H1 (cell line): Measurements from ENCODE around the gene SEC14L6. TPM values are rescaled to one million over a fixed set of nuclear protein-coding genes. Genes with fewer than 3 reads are reported as not detected.

Experiments
- CTCF ChIA-PET: fragments of 300-600 bp; sonication (Branson Sonifier 250); formaldehyde crosslinking; loops from one replicate; lab custom pipeline; 2021; ENCODE audit not compliant: partially characterized antibody; lab: Charles Lee
- POLR2A ChIA-PET: fragments of 300-600 bp; sonication (Branson Sonifier 250); formaldehyde crosslinking; loops from one replicate; lab custom pipeline; 2021; ENCODE audit warnings: inconsistent platforms; ENCODE audit not compliant: partially characterized antibody; lab: Charles Lee
- DNase-seq, 2 experiments: peaks; one replicate each; pipeline versions ENCODE4 v3.0.0 to v3.0.0-alpha.2; 2010 to 2022; ENCODE audit warnings: low spot score in 2 of 2, low read depth in 1 of 2, mixed read lengths in 1 of 2
- FAIRE-seq: peaks from 2 replicates; lab custom pipeline; 2011; peaks lifted over from hg19 to GRCh38; lab: Jason Lieb, UNC
- H2AFZ ChIP-seq: 2 replicates; pipeline ENCODE4 v1.8.1; 2012; ENCODE audit warnings: low read length, inconsistent platforms
- H2AK5ac ChIP-seq: 2 replicates; pipeline ENCODE4 v1.6.1; 2013; ENCODE audit warnings: low read depth, low read length
- H2BK120ac ChIP-seq: replicated peaks from 2 replicates; pipeline ENCODE3; 2013; ENCODE audit warnings: low read depth, low read length, inconsistent platforms
- H2BK12ac ChIP-seq: 2 replicates; pipeline ENCODE4 v1.6.1; 2013; ENCODE audit warnings: low read depth, low read length
- H2BK15ac ChIP-seq: 2 replicates; pipeline ENCODE4 v1.6.1; 2013; ENCODE audit warnings: low read length
- H2BK20ac ChIP-seq: 2 replicates; pipeline ENCODE4 v1.6.1; 2013; ENCODE audit warnings: low read length
- H2BK5ac ChIP-seq: 2 replicates; pipeline ENCODE4 v1.6.1; 2013; ENCODE audit warnings: low read depth, low read length
- H3K14ac ChIP-seq: 2 replicates; pipeline ENCODE4 v1.6.1; 2013; ENCODE audit warnings: inconsistent platforms; ENCODE audit not compliant: insufficient read length
- H3K18ac ChIP-seq: 2 replicates; pipeline ENCODE4 v1.6.1; 2013; ENCODE audit warnings: low read length; ENCODE audit errors: extremely low read depth
- H3K23ac ChIP-seq: 2 replicates; pipeline ENCODE4 v1.6.1; 2013; ENCODE audit warnings: inconsistent platforms; ENCODE audit not compliant: insufficient read length
- H3K23me2 ChIP-seq: 2 replicates; pipeline ENCODE4 v1.6.1; 2013; ENCODE audit warnings: low read depth, low read length
- H3K27ac ChIP-seq: 2 replicates; pipeline ENCODE4 v1.6.1; 2011; ENCODE audit warnings: low read depth, low read length, inconsistent platforms
- H3K27me3 ChIP-seq, 4 experiments: replicated peaks in 1 of 4; 1 replicate in 1 of 4; 2 replicates in 3 of 4; pipeline versions ENCODE4 v1.6.1 to v1.8.1; 2011 to 2013; ENCODE audit warnings: low read length in 3 of 4, mild to moderate bottlenecking in 3 of 4, inconsistent platforms in 2 of 4, mixed read lengths in 2 of 4, moderate library complexity in 1 of 4; ENCODE audit not compliant: control insufficient read depth in 3 of 4, insufficient read depth in 3 of 4; ENCODE audit errors: extremely low read depth in 1 of 4
- H3K36me3 ChIP-seq, 4 experiments: 2 replicates each; pipeline versions ENCODE4 v1.6.1 to v1.8.1; 2011 to 2013; ENCODE audit warnings: mild to moderate bottlenecking in 4 of 4, low read length in 3 of 4, moderate library complexity in 2 of 4, control low read depth in 1 of 4, inconsistent platforms in 1 of 4; ENCODE audit not compliant: insufficient read depth in 4 of 4, control insufficient read depth in 2 of 4
- H3K4ac ChIP-seq: replicated peaks from 2 replicates; pipeline ENCODE3; 2013; ENCODE audit warnings: low read length, low read depth, mixed read lengths, inconsistent platforms; ENCODE audit not compliant: insufficient read length
- H3K4me1 ChIP-seq, 4 experiments: replicated peaks in 1 of 4; 1 replicate in 1 of 4; 2 replicates in 3 of 4; pipeline versions ENCODE4 v1.6.1 to v1.8.1; 2011 to 2013; ENCODE audit warnings: low read length in 3 of 4, inconsistent platforms in 2 of 4, mixed read lengths in 1 of 4; ENCODE audit not compliant: insufficient read depth in 4 of 4, control insufficient read depth in 3 of 4
- H3K4me2 ChIP-seq, 2 experiments: 2 replicates each; pipeline versions ENCODE4 v1.6.1 to v1.8.1; 2011 to 2013; ENCODE audit warnings: low read depth in 2 of 2, low read length in 2 of 2, control low read depth in 1 of 2, inconsistent platforms in 1 of 2, mild to moderate bottlenecking in 1 of 2; ENCODE audit not compliant: insufficient read depth in 1 of 2
- H3K4me3 ChIP-seq, 4 experiments: fragments of 200-600, 300-600 bp in 1 of 4; sonication (generic), shearing (Covaris generic), sonication (Bioruptor Twin) in 1 of 4; 2 replicates each; pipeline versions ENCODE4 v1.5.1 to v1.8.1; 2011 to 2016; ENCODE audit warnings: low read length in 4 of 4, low read depth in 3 of 4, control low read depth in 2 of 4, inconsistent platforms in 2 of 4, mild to moderate bottlenecking in 2 of 4, mixed read lengths in 1 of 4, moderate library complexity in 1 of 4; ENCODE audit not compliant: insufficient read depth in 2 of 4; ENCODE audit errors: extremely low read depth in 1 of 4
- H3K56ac ChIP-seq: replicated peaks from 2 replicates; pipeline ENCODE3; 2013; ENCODE audit warnings: low read depth, mild to moderate bottlenecking, mixed read lengths, low read length, inconsistent platforms; ENCODE audit not compliant: insufficient read length
- H3K79me1 ChIP-seq: 2 replicates; pipeline ENCODE4 v1.6.1; 2013; ENCODE audit warnings: low read depth, low read length, control low read depth
- H3K79me2 ChIP-seq, 2 experiments: 2 replicates each; pipeline versions ENCODE4 v1.6.1 to v1.8.1; 2012 to 2013; ENCODE audit warnings: low read length in 2 of 2, mild to moderate bottlenecking in 2 of 2, inconsistent platforms in 1 of 2; ENCODE audit not compliant: insufficient read depth in 2 of 2, control insufficient read depth in 1 of 2
- H3K9ac ChIP-seq, 4 experiments: replicated peaks in 1 of 4; 1 replicate in 1 of 4; 2 replicates in 3 of 4; pipeline versions ENCODE4 v1.6.1 to v1.8.1; 2011 to 2013; ENCODE audit warnings: low read depth in 3 of 4, low read length in 3 of 4, control low read depth in 2 of 4, mild to moderate bottlenecking in 2 of 4, moderate library complexity in 2 of 4, inconsistent platforms in 1 of 4; ENCODE audit errors: extremely low read depth in 1 of 4
- H3K9me3 ChIP-seq, 2 experiments: 2 replicates each; pipeline versions ENCODE4 v1.6.1 to v1.8.1; 2012 to 2013; ENCODE audit warnings: mild to moderate bottlenecking in 2 of 2, moderate library complexity in 2 of 2, control low read depth in 1 of 2, inconsistent platforms in 1 of 2, low read depth in 1 of 2, low read length in 1 of 2, mixed read lengths in 1 of 2; ENCODE audit not compliant: insufficient read depth in 2 of 2
- H4K20me1 ChIP-seq, 2 experiments: replicated peaks in 1 of 2; 2 replicates each; pipeline versions ENCODE3 to v1.8.1; 2011 to 2013; ENCODE audit warnings: inconsistent platforms in 2 of 2, low read length in 2 of 2, mild to moderate bottlenecking in 1 of 2; ENCODE audit not compliant: insufficient read depth in 2 of 2, control insufficient read depth in 1 of 2
- H4K5ac ChIP-seq: 2 replicates; pipeline ENCODE4 v1.6.1; 2013; ENCODE audit warnings: low read length, low read depth, mixed read lengths, inconsistent platforms; ENCODE audit not compliant: insufficient read length
- H4K8ac ChIP-seq: 2 replicates; pipeline ENCODE4 v1.8.0; 2013; ENCODE audit warnings: mild to moderate bottlenecking, moderate library complexity, low read length, inconsistent platforms; ENCODE audit not compliant: insufficient read depth; ENCODE audit errors: extremely low read depth
- H4K91ac ChIP-seq: replicated peaks from 2 replicates; pipeline ENCODE3; 2013; ENCODE audit warnings: low read length, mixed read lengths, inconsistent platforms; ENCODE audit not compliant: insufficient read length
- BCL11A ChIP-seq, 2 experiments: IDR thresholded peaks; one replicate each; pipeline ENCODE4 v1.6.1; 2011; ENCODE audit warnings: low read depth in 2 of 2, low read length in 2 of 2, mild to moderate bottlenecking in 2 of 2
- BRCA1 ChIP-seq: IDR thresholded peaks from 2 replicates; pipeline ENCODE4 v1.6.1; 2012; ENCODE audit warnings: low read depth, low read length, improper control_type of control experiment
- CBX5 ChIP-seq: fragments of 300-800, 300-1000 bp; sonication (generic); IDR thresholded peaks from 2 replicates; pipeline ENCODE4 v1.7.1; 2016; ENCODE audit warnings: antibody characterized with exemption, low read length, low read depth
- CEBPB ChIP-seq: IDR thresholded peaks from 2 replicates; pipeline ENCODE4 v1.6.1; 2012; ENCODE audit warnings: low read depth, low read length
- CREB1 ChIP-seq: IDR thresholded peaks from 2 replicates; pipeline ENCODE4 v1.6.1; 2012; ENCODE audit warnings: inconsistent platforms
- EGR1 ChIP-seq: IDR thresholded peaks from 2 replicates; pipeline ENCODE4 v1.6.1; 2011; ENCODE audit warnings: low read depth, low read length, borderline replicate concordance
- NRF1 ChIP-seq: IDR thresholded peaks from 2 replicates; pipeline ENCODE4 v1.6.1; 2011; ENCODE audit warnings: mild to moderate bottlenecking, low read depth, low read length, improper control_type of control experiment
- POLR2AphosphoS5 ChIP-seq: IDR thresholded peaks from 2 replicates; pipeline ENCODE4 v1.6.1; 2011; ENCODE audit warnings: low read depth, low read length
- RBBP5 ChIP-seq: IDR thresholded peaks from 2 replicates; pipeline ENCODE4 v1.7.1; 2012; ENCODE audit warnings: low read depth, mild to moderate bottlenecking, inconsistent platforms, low read length, moderate library complexity, borderline replicate concordance
- SIRT6 ChIP-seq: IDR thresholded peaks from one replicate; pipeline ENCODE4 v1.7.1; 2012; ENCODE audit warnings: low read length, inconsistent platforms
- SP4 ChIP-seq: IDR thresholded peaks from 2 replicates; pipeline ENCODE4 v1.6.1; 2012; ENCODE audit warnings: low read length, inconsistent platforms
- SUZ12 ChIP-seq: fragments of 200-600 bp; sonication (generic); IDR thresholded peaks from 2 replicates; pipeline ENCODE4 v1.6.1; 2012; ENCODE audit warnings: mild to moderate bottlenecking, inconsistent platforms, low read length, moderate library complexity, mixed read lengths
- TCF12 ChIP-seq: IDR thresholded peaks from 2 replicates; pipeline ENCODE4 v1.6.1; 2011; ENCODE audit warnings: low read depth, mild to moderate bottlenecking, low read length
- WGBS, 2 experiments: shearing (Covaris generic) in 1 of 2; methylation state at CpG; one replicate each; pipeline versions ENCODE4 v1.1.6 to v1.1.7; 2013 to 2015; ENCODE audit warnings: low lambda C conversion rate in 2 of 2, mixed read lengths in 2 of 2, inconsistent platforms in 1 of 2, low coverage in 1 of 2, missing lambda C conversion rate in 1 of 2; ENCODE audit not compliant: insufficient replicate concordance in 2 of 2, insufficient coverage in 1 of 2, insufficient read length in 1 of 2; ENCODE audit errors: extremely low coverage in 1 of 2, missing lambda C conversion rate in 1 of 2; 5-methylcytosine and 5-hydroxymethylcytosine counted together
- polyA plus RNA-seq, 7 experiments: library from polyadenylated mRNA; depleted of rRNA in 3 of 7; stranded (reverse) in 5 of 7; unstranded in 2 of 7; fragments of >200 nt in 5 of 7; fragments of 200-250 nt in 2 of 7; gene quantifications; 1 replicate in 5 of 7; 2 replicates in 1 of 7; 4 replicates in 1 of 7; pipeline versions ENCODE4 v1.2.1 to v1.2.3, GENCODE V29; 2011 to 2013; ENCODE audit warnings: missing spikeins in 2 of 7, mixed read lengths in 2 of 7
- total RNA-seq: library from RNA; stranded (reverse); fragmentation: NEBNext Ultra II Directional; extraction: Animal tissue kit (Norgen Biotek cat#: 25700); gene quantifications from 2 replicates; pipeline ENCODE4 v1.2.1, GENCODE V29; 2021
- TF ChIP-seq, protein P1 (sequence below): IDR thresholded peaks from 2 replicates; pipeline ENCODE4 v1.6.1; 2011; ENCODE audit warnings: low read length, improper control_type of control experiment
- TF ChIP-seq, protein P2 (sequence below): IDR thresholded peaks from 2 replicates; pipeline ENCODE4 v1.6.1; 2012; ENCODE audit warnings: inconsistent platforms

Gene SEC14L6
- total and polyA plus RNA-seq, 2 of the 8 experiments (the other 6 are each of a cell fraction or from before 2014, with no cell fraction given), result 0.63 to 2.1 TPM

DNA sequence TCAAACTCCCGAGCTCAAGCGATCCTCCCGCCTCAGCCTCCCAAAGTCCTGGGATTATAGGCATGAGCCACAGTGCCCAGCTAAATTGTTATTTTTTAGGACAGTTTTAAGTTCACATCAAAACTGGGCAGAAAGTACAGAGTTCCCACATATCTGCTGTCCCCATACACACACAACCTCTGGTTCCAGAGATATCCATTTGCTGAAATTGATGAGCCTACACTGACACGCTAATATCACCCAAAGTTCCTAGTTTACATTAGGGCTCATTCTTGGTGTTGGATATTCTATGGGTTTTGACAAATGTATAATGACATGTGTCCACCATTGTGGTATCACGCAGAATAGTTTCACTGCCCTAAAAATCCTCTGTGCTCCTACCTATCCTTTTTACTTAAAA, 38.3 kb downstream of the SEC14L6 start:
- H3K36me3 ChIP-seq, result no peaks in the 10 kb centered on the region
- no peak overlapping the region for H3K4me3 ChIP-seq
- no peak overlapping the region for H4K8ac ChIP-seq
- ChIA-PET POLR2A (no interaction called here), CTCF (interaction anchor here (0.8 to 1.2 kb wide), 3 partner anchors 17 to 299 kb away, joined by 3 to 5 read pairs (median 3); no protein-coding TSS in a partner anchor)
- no peak overlapping the region for H4K5ac ChIP-seq
- H2BK20ac ChIP-seq, result no peak overlapping the region
- H2AFZ ChIP-seq, result no peak overlapping the region
- H4K20me1 ChIP-seq, result no peaks in the 10 kb centered on the region
- WGBS, 2 experiments, result 90% methylated on average over 5 of the region's 5 CpGs; no CpG with 5 or more reads in 1 of the 2 experiments
- H3K14ac ChIP-seq, result no peak overlapping the region
- H3K23ac ChIP-seq, result no peak overlapping the region
- H3K79me2 ChIP-seq, result no peaks in the 10 kb centered on the region
- H3K79me1 ChIP-seq, result no peaks in the 10 kb centered on the region
- no peak overlapping the region for H3K9ac ChIP-seq
- H3K23me2 ChIP-seq, result peaks cover 5% of the 10 kb centered on the region; the same call in 1 of the 2 replicates
- H3K27ac ChIP-seq, result no peak overlapping the region
- no peak overlapping the region for H2BK5ac ChIP-seq
- H3K18ac ChIP-seq, result no peak overlapping the region
- H4K91ac ChIP-seq, result no peak overlapping the region
- no peak overlapping the region for H3K4me2 ChIP-seq
- H3K4ac ChIP-seq, result no peak overlapping the region
- peaks cover 0 to 4% (median 0%) of the 10 kb centered on the region in 4 experiments; a peak in 2 of 7 replicates for H3K27me3 ChIP-seq
- no peak overlapping the region for H2BK15ac ChIP-seq
- FAIRE-seq (no peak), DNase-seq (no peak)
- no peak overlapping the region for H3K56ac ChIP-seq
- H3K4me1 ChIP-seq, result peaks cover 0 to 4% (median 2%) of the 10 kb centered on the region in 4 experiments; a peak in 2 of 7 replicates
- H2BK120ac ChIP-seq, result no peak overlapping the region
- H2BK12ac ChIP-seq, result no peak overlapping the region
- no peaks in the 10 kb centered on the region for H3K9me3 ChIP-seq
- H2AK5ac ChIP-seq, result no peak overlapping the region
- TF ChIP-seq NRF1, result no peak
- TF ChIP-seq, protein P1, sequence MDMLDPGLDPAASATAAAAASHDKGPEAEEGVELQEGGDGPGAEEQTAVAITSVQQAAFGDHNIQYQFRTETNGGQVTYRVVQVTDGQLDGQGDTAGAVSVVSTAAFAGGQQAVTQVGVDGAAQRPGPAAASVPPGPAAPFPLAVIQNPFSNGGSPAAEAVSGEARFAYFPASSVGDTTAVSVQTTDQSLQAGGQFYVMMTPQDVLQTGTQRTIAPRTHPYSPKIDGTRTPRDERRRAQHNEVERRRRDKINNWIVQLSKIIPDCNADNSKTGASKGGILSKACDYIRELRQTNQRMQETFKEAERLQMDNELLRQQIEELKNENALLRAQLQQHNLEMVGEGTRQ, result no peak
- TF ChIP-seq CBX5, result no peak
- no peak for TF ChIP-seq CEBPB
- TF ChIP-seq CREB1, result no peak
- TF ChIP-seq SP4, result no peak
- TF ChIP-seq SUZ12, result no peak
- no peak for TF ChIP-seq EGR1
- TF ChIP-seq SIRT6, result no peak
- TF ChIP-seq TCF12, result no peak
- TF ChIP-seq POLR2AphosphoS5, result no peak
- TF ChIP-seq, protein P2, sequence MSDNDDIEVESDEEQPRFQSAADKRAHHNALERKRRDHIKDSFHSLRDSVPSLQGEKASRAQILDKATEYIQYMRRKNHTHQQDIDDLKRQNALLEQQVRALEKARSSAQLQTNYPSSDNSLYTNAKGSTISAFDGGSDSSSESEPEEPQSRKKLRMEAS, result no peak
- TF ChIP-seq RBBP5, result no peak
- TF ChIP-seq BRCA1, result no peak
- TF ChIP-seq BCL11A (IDR thresholded peaks at IDR 0.05; ENCODE audit: low read depth in 2 of 2, low read length in 2 of 2), result no peak
